HCT116 (cell line): ENCODE results near the gene SHANK1. TPM values are rescaled to one million over a fixed set of nuclear protein-coding genes. Genes with fewer than 3 reads are reported as not detected.

Experiments
- ATAC-seq: fragments of 200-7000 bp; cut with Tn5 transposase; 2 replicates; pipeline ENCODE4 v1.9.1; 2020; ENCODE audit warnings: mild to moderate bottlenecking, moderate library complexity
- BruUV-seq: library from RNA; stranded (reverse); fragments of 400-500 nt; replicated peaks from 2 replicates; lab custom pipeline; 2021; lab: Mats Ljungman, UMichigan
- CTCF ChIA-PET: fragments of 300-600 bp; sonication (Branson Sonifier 250); formaldehyde crosslinking; loops from one replicate; lab custom pipeline; 2021; ENCODE audit warnings: antibody characterized with exemption; lab: Charles Lee
- POLR2A ChIA-PET: fragments of 300-600, 350-600 bp; sonication (Branson Sonifier 250); formaldehyde crosslinking; loops from one replicate; lab custom pipeline; 2021; ENCODE audit warnings: antibody characterized with exemption; lab: Charles Lee
- RAD21 ChIA-PET, 2 experiments: fragments of 300-600 bp; sonication (Branson Sonifier 250); formaldehyde crosslinking; loops; one replicate each; lab custom pipeline; 2023; ENCODE audit warnings: low total read pairs in 2 of 2; ENCODE audit not compliant: uncharacterized antibody in 2 of 2, unreplicated experiment in 2 of 2, low non-redundant PET in 1 of 2; lab: Charles Lee
- DNase-seq: peaks from one replicate; pipeline ENCODE4 v3.0.0-alpha.2; 2010; ENCODE audit warnings: low read depth, low spot score
- H2AFZ ChIP-seq: fragments of 200-600 bp; shearing (Covaris generic), sonication (generic); 2 replicates; pipeline ENCODE4 v1.6.1; 2017; ENCODE audit warnings: low read depth, mixed run types, mixed read lengths, antibody characterized with exemption, low read length; ENCODE audit not compliant: poor library complexity, severe bottlenecking
- H3K27ac ChIP-seq: 2 replicates; pipeline ENCODE4 v1.5.1; 2012; ENCODE audit warnings: low read depth, low read length
- H3K27me3 ChIP-seq: fragments of 200-600 bp; sonication (generic); 2 replicates; pipeline ENCODE4 v1.6.1; 2016; ENCODE audit warnings: mixed run types, low read length, mixed read lengths; ENCODE audit not compliant: insufficient read depth
- H3K36me3 ChIP-seq, 2 experiments: fragments of 200-500 bp in 1 of 2; fragments of 200-600 bp in 1 of 2; sonication (Bioruptor generic) in 1 of 2; sonication (generic) in 1 of 2; 2 replicates each; pipeline versions ENCODE4 v1.5.1 to v1.6.1; 2014 to 2016; ENCODE audit warnings: low read length in 2 of 2, inconsistent platforms in 1 of 2, mixed read lengths in 1 of 2, mixed run types in 1 of 2; ENCODE audit not compliant: insufficient read depth in 2 of 2, control insufficient read depth in 1 of 2
- H3K4me1 ChIP-seq, 2 experiments: fragments of 200-600 bp in 1 of 2; sonication (generic) in 1 of 2; 2 replicates each; pipeline versions ENCODE4 v1.5.1 to v1.6.1; 2012 to 2017; ENCODE audit warnings: low read length in 2 of 2, inconsistent platforms in 1 of 2, mild to moderate bottlenecking in 1 of 2, mixed read lengths in 1 of 2, mixed run types in 1 of 2, moderate library complexity in 1 of 2; ENCODE audit not compliant: insufficient read depth in 2 of 2, control insufficient read depth in 1 of 2
- H3K4me2 ChIP-seq: fragments of 200-600 bp; sonication (generic); 2 replicates; pipeline ENCODE4 v1.6.1; 2017; ENCODE audit warnings: mixed run types, low read length, mixed read lengths
- H3K4me3 ChIP-seq, 2 experiments: fragments of 200-600 bp in 1 of 2; sonication (generic) in 1 of 2; replicated peaks in 1 of 2; 2 replicates each; pipeline ENCODE4 v1.5.1; 2011 to 2016; ENCODE audit warnings: low read length in 2 of 2, control low read depth in 1 of 2, low read depth in 1 of 2, mild to moderate bottlenecking in 1 of 2, mixed read lengths in 1 of 2, mixed run types in 1 of 2
- H3K79me2 ChIP-seq: fragments of 200-600 bp; sonication (generic); 2 replicates; pipeline ENCODE4 v1.6.1; 2017; ENCODE audit warnings: mild to moderate bottlenecking, mixed run types, low read length, moderate library complexity, mixed read lengths; ENCODE audit not compliant: insufficient read depth
- H3K9ac ChIP-seq: fragments of 200-600 bp; sonication (generic); 2 replicates; pipeline ENCODE4 v1.6.1; 2016; ENCODE audit warnings: low read length, mixed read lengths
- H3K9me2 ChIP-seq: fragments of 200-600 bp; sonication (generic), shearing (Covaris generic); 2 replicates; pipeline ENCODE4 v1.6.1; 2017; ENCODE audit warnings: mixed run types, mild to moderate bottlenecking, moderate library complexity; ENCODE audit not compliant: insufficient read depth
- H3K9me3 ChIP-seq, 2 experiments: fragments of 200-500 bp in 1 of 2; fragments of 200-600 bp in 1 of 2; sonication (Bioruptor generic) in 1 of 2; sonication (generic) in 1 of 2; 2 replicates each; pipeline ENCODE4 v1.6.1; 2014 to 2017; ENCODE audit warnings: low read length in 2 of 2, mixed read lengths in 2 of 2, inconsistent platforms in 1 of 2, low read depth in 1 of 2, mild to moderate bottlenecking in 1 of 2, mixed run types in 1 of 2, moderate library complexity in 1 of 2; ENCODE audit not compliant: control insufficient read depth in 1 of 2, insufficient read depth in 1 of 2
- H4K20me1 ChIP-seq: fragments of 200-600 bp; sonication (generic), shearing (Covaris generic); 2 replicates; pipeline ENCODE4 v1.6.1; 2017; ENCODE audit warnings: mixed run types, mild to moderate bottlenecking, moderate library complexity; ENCODE audit not compliant: insufficient read depth
- CBX3 ChIP-seq: IDR thresholded peaks from 2 replicates; pipeline ENCODE4 v1.6.1; 2012; ENCODE audit warnings: low read depth
- EGR1 ChIP-seq: IDR thresholded peaks from 2 replicates; pipeline ENCODE4 v1.6.1; 2012; ENCODE audit warnings: low read depth
- ELF1 ChIP-seq: IDR thresholded peaks from 2 replicates; pipeline ENCODE4 v1.6.1; 2012; ENCODE audit warnings: low read depth, borderline replicate concordance
- EZH2 ChIP-seq: fragments of 200-600 bp; sonication (generic); IDR thresholded peaks from 2 replicates; pipeline ENCODE4 v1.6.1; 2017; ENCODE audit warnings: antibody characterized with exemption, mixed run types
- EZH2phosphoT487 ChIP-seq: fragments of 200-600 bp; IDR thresholded peaks from 2 replicates; pipeline ENCODE4 v1.6.1; 2018; ENCODE audit warnings: antibody characterized with exemption, borderline replicate concordance
- FOSL1 ChIP-seq: IDR thresholded peaks from 2 replicates; pipeline ENCODE4 v1.6.1; 2012; ENCODE audit warnings: low read depth
- JUND ChIP-seq: IDR thresholded peaks from 2 replicates; pipeline ENCODE4 v1.6.1; 2012
- POLR2AphosphoS5 ChIP-seq: IDR thresholded peaks from 2 replicates; pipeline ENCODE4 v1.6.1; 2011; ENCODE audit warnings: mild to moderate bottlenecking, low read depth, low read length, moderate library complexity
- SIN3A ChIP-seq: IDR thresholded peaks from 2 replicates; pipeline ENCODE4 v1.6.1; 2012; ENCODE audit warnings: low read depth
- SRF ChIP-seq: IDR thresholded peaks from 2 replicates; pipeline ENCODE4 v1.6.1; 2012; ENCODE audit warnings: low read depth
- TCF7L2 ChIP-seq: IDR thresholded peaks from 2 replicates; pipeline ENCODE4 v1.7.0; 2011; ENCODE audit warnings: borderline replicate concordance, inconsistent platforms; ENCODE audit not compliant: insufficient read depth, insufficient read length; ENCODE audit errors: extremely low read depth
- YY1 ChIP-seq: IDR thresholded peaks from 2 replicates; pipeline ENCODE4 v1.6.1; 2011; ENCODE audit warnings: low read length, low read depth, moderate library complexity, mild to moderate bottlenecking; ENCODE audit not compliant: insufficient replicate concordance; ENCODE audit errors: extremely low read depth
- ZBTB33 ChIP-seq: IDR thresholded peaks from 2 replicates; pipeline ENCODE4 v1.6.1; 2011; ENCODE audit warnings: mild to moderate bottlenecking, low read length, moderate library complexity; ENCODE audit not compliant: insufficient replicate concordance; ENCODE audit errors: extremely low read depth
- ZNF274 ChIP-seq: fragments of 200-500 bp; sonication (Bioruptor generic); IDR thresholded peaks from 2 replicates; pipeline ENCODE4 v1.6.1; 2014; ENCODE audit warnings: mild to moderate bottlenecking, low read depth, low read length, inconsistent platforms
- intact Hi-C: fragments of 100-400 bp; cut with micrococcal nuclease; formaldehyde crosslinking; loops from 2 replicates; pipeline ENCODE4 v1.10.0; 2022
- total RNA-seq: library from RNA; stranded (reverse); gene quantifications from one replicate; pipeline ENCODE4 v1.2.1, GENCODE V29; 2021; ENCODE audit not compliant: unreplicated experiment
- TF ChIP-seq, protein P1 (sequence below): IDR thresholded peaks from 2 replicates; pipeline ENCODE4 v1.6.1; 2012
- TF ChIP-seq, protein P2 (sequence below), 3 experiments: fragments of 200-600 bp in 1 of 3; sonication (generic) in 1 of 3; IDR thresholded peaks in 2 of 3; conservative IDR thresholded peaks in 1 of 3; 2 replicates each; pipeline ENCODE4 v1.5.1; 2012 to 2017; ENCODE audit warnings: low read depth in 2 of 3, low read length in 2 of 3, antibody characterized with exemption in 1 of 3, borderline replicate concordance in 1 of 3, control low read depth in 1 of 3, mild to moderate bottlenecking in 1 of 3, mixed read lengths in 1 of 3, mixed run types in 1 of 3, moderate library complexity in 1 of 3; ENCODE audit not compliant: insufficient read depth in 1 of 3
- TF ChIP-seq, protein P3 (sequence below): IDR thresholded peaks from 2 replicates; pipeline ENCODE4 v1.6.1; 2012; ENCODE audit warnings: low read depth
- TF ChIP-seq, protein P4 (sequence below): IDR thresholded peaks from 2 replicates; pipeline ENCODE4 v1.6.1; 2012

The SHANK1 gene
- total RNA-seq, 1 experiment from 2014 or later, result 3.0 TPM

DNA sequence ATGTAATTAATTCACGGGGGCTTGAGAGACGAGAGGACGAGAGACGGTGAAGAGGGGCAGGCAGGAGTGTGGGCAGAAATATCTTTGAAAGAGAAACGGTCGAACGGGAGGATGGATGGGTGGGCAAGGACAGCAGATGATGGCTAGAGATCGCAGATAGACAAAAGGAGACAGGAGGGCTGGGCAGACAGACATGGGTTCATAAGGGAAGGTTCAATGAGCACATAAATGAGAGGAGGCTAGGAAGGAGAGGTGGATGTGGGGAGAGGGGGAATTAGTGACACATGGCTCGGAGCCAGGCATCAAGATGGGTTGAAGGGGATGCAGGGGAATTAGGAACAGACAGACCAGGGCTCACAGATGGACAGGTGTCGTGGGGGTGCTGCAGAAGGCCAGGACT is 81.0 kb downstream of the SHANK1 start:
- intact Hi-C loops, result no loop called here
- ATAC-seq, result no peak
- Histone ChIP-seq H2AFZ (no peak overlapping the region), H3K4me3 (no peak overlapping the region; a peak in 1 of 4 replicates), H3K4me2 (peak overlapping the region; percentile 98), H3K79me2 (no peaks in the 10 kb centered on the region), H3K27me3 (peaks cover 17% of the 10 kb centered on the region; the same call in 1 of the 2 replicates), H4K20me1 (no peaks in the 10 kb centered on the region), H3K9me2 (no peaks in the 10 kb centered on the region), H3K9ac (no peak overlapping the region), H3K27ac (no peak overlapping the region), H3K36me3 (no peaks in the 10 kb centered on the region), H3K4me1 (peaks cover 8 to 14% of the 10 kb centered on the region in 2 experiments; a peak in 3 of 4 replicates), H3K9me3 (peaks cover 3 to 7% of the 10 kb centered on the region in 2 experiments; a peak in 2 of 4 replicates)
- DNase-seq, result no peak
- POLR2A ChIA-PET, result interaction anchor here (0.7 kb wide), 1 partner anchor 1150 kb away, joined by 3 read pairs; no protein-coding TSS in a partner anchor
- RAD21 ChIA-PET, result interaction anchor here in 1 of 2 experiments (0.7 kb wide), 1 partner anchor 101 kb away, joined by 3 read pairs; no protein-coding TSS in a partner anchor
- CTCF ChIA-PET, result no interaction called here
- no TSS peak for BruUV-seq
- TF ChIP-seq ZBTB33, result no peak
- no peak for TF ChIP-seq ELF1
- TF ChIP-seq, protein P1, sequence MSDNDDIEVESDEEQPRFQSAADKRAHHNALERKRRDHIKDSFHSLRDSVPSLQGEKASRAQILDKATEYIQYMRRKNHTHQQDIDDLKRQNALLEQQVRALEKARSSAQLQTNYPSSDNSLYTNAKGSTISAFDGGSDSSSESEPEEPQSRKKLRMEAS, result no peak
- no peak for TF ChIP-seq SIN3A
- no peak for TF ChIP-seq EGR1
- TF ChIP-seq TCF7L2, result no peak
- no peak for TF ChIP-seq JUND
- no peak for TF ChIP-seq CBX3
- TF ChIP-seq, protein P2, sequence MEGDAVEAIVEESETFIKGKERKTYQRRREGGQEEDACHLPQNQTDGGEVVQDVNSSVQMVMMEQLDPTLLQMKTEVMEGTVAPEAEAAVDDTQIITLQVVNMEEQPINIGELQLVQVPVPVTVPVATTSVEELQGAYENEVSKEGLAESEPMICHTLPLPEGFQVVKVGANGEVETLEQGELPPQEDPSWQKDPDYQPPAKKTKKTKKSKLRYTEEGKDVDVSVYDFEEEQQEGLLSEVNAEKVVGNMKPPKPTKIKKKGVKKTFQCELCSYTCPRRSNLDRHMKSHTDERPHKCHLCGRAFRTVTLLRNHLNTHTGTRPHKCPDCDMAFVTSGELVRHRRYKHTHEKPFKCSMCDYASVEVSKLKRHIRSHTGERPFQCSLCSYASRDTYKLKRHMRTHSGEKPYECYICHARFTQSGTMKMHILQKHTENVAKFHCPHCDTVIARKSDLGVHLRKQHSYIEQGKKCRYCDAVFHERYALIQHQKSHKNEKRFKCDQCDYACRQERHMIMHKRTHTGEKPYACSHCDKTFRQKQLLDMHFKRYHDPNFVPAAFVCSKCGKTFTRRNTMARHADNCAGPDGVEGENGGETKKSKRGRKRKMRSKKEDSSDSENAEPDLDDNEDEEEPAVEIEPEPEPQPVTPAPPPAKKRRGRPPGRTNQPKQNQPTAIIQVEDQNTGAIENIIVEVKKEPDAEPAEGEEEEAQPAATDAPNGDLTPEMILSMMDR (IDR thresholded peaks at IDR 0.05 in 2 of 3, conservative IDR thresholded peaks at IDR 0.05 in 1 of 3; ENCODE audit: borderline replicate concordance in 1 of 3, insufficient read depth in 1 of 3, low read depth in 2 of 3, low read length in 2 of 3), result no peak
- no peak for TF ChIP-seq SRF
- TF ChIP-seq EZH2phosphoT487, result no peak
- TF ChIP-seq YY1, result no peak
- TF ChIP-seq, protein P3, sequence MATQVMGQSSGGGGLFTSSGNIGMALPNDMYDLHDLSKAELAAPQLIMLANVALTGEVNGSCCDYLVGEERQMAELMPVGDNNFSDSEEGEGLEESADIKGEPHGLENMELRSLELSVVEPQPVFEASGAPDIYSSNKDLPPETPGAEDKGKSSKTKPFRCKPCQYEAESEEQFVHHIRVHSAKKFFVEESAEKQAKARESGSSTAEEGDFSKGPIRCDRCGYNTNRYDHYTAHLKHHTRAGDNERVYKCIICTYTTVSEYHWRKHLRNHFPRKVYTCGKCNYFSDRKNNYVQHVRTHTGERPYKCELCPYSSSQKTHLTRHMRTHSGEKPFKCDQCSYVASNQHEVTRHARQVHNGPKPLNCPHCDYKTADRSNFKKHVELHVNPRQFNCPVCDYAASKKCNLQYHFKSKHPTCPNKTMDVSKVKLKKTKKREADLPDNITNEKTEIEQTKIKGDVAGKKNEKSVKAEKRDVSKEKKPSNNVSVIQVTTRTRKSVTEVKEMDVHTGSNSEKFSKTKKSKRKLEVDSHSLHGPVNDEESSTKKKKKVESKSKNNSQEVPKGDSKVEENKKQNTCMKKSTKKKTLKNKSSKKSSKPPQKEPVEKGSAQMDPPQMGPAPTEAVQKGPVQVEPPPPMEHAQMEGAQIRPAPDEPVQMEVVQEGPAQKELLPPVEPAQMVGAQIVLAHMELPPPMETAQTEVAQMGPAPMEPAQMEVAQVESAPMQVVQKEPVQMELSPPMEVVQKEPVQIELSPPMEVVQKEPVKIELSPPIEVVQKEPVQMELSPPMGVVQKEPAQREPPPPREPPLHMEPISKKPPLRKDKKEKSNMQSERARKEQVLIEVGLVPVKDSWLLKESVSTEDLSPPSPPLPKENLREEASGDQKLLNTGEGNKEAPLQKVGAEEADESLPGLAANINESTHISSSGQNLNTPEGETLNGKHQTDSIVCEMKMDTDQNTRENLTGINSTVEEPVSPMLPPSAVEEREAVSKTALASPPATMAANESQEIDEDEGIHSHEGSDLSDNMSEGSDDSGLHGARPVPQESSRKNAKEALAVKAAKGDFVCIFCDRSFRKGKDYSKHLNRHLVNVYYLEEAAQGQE, result no peak
- no peak for TF ChIP-seq POLR2AphosphoS5
- no peak for TF ChIP-seq FOSL1
- no peak for TF ChIP-seq EZH2
- TF ChIP-seq, protein P4, sequence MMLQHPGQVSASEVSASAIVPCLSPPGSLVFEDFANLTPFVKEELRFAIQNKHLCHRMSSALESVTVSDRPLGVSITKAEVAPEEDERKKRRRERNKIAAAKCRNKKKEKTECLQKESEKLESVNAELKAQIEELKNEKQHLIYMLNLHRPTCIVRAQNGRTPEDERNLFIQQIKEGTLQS, result no peak
- no peak for TF ChIP-seq ZNF274
